GM18858 (cell line): ENCODE data around the gene ZC3H13.
"Not testable (repeated sequence)": the region's sequence is repeated elsewhere in the genome, so short reads cannot be mapped to it uniquely, and the experiment has no call there.

Experiments used
- ATAC-seq: cut with Tn5 transposase; IDR thresholded peaks from one replicate; pipeline ENCODE4 v1.9.1; 2021; ENCODE audit not compliant: unreplicated experiment

ZC3H13 gene

GRCh38 chr13:46008631-46009030 lies 43.9 kb downstream of the ZC3H13 start:
- ATAC-seq: no peak

GRCh38 chr13:46006688-46007452 lies 45.7 kb downstream of the ZC3H13 start:
- no peak for ATAC-seq

DNA sequence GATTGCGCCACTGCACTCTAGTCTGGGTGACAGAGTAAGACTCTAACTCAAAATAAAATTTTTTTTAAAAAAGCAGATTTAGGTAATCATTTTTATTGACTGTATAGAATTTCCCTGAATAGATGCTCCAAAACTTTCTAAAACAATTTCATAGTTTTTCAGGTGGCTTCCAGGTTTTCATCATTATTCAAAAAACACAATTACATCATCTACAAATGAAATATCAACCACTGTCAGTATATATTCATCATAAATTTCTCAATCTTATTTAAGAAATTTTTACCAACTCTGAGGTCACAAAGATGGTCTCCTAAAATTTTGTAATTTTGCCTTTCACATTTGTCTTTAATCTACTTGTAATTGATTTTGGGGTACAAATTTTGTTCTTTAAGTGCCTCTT lies 48.1 kb downstream of the ZC3H13 start:
- no peak for ATAC-seq

- ATAC-seq: no peak
These were observed 55.9 kb downstream of the ZC3H13 start for GRCh38 chr13:45996631-45997030.

GRCh38 chr13:45995245-45995644 lies 57.3 kb downstream of the ZC3H13 start:
- ATAC-seq: no peak

GRCh38 chr13:45994752-45995151 lies 57.8 kb downstream of the ZC3H13 start:
- ATAC-seq: no peak

GRCh38 chr13:45989607-45990006 lies 62.9 kb downstream of the ZC3H13 start:
- ATAC-seq: no peak

DNA sequence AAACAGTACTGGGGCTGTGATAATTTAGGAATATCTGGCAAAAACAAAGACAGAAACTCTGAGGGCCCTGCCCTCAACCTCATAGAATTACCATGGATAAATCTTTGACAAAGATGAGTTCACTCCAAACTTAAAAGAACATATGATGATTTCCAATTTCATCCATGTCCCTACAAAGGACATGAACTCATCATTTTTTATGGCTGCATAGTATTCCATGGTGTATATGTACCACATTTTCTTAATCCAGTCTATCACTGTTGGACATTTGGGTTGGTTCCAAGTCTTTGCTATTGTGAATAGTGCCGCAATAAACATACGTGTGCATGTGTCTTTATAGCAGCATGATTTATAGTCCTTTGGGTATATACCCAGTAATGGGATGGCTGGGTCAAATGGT lies 71.4 kb downstream of the ZC3H13 start:
- ATAC-seq: not testable (repeated sequence)

DNA sequence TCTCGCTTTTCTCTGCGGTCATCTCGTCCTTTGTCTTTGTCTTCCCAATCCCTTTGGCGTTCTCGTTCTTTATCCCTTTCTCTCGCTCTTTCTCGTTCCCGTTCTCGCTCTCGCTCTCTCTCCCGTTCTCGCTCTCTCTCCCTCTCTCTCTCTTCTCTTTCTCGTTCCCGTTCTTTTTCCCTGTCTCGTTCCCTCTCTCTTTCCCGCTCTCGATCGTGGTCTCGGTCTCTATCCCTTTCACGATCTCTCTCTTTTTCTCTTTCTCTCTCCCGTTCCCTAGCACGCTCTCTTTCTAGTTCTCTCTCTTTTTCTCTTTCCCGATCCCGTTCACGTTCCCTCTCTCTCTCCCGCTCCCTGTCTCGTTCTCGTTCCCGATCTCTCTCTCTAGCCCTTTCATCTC lies 77.2 kb downstream of the ZC3H13 start:
- no peak for ATAC-seq

DNA sequence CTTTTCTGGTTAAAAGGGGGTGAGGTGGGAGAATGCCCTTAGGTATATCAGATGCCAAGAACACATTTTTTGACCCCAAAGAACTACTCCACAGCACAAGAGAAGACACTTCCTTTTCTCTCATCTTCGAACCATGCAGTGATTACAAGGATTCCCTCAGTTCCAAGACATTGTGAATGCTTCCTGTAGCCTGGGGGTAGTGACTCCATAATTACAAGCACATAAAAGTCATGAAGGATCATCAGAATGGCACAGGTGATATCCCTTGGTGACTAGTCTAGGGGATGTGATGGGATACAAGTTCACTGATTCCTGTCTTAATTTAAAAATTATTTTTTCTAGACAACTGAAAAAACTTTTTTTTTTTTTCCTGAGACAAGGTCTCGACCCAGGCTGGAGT lies 78.0 kb downstream of the ZC3H13 start:
- no peak for ATAC-seq

DNA sequence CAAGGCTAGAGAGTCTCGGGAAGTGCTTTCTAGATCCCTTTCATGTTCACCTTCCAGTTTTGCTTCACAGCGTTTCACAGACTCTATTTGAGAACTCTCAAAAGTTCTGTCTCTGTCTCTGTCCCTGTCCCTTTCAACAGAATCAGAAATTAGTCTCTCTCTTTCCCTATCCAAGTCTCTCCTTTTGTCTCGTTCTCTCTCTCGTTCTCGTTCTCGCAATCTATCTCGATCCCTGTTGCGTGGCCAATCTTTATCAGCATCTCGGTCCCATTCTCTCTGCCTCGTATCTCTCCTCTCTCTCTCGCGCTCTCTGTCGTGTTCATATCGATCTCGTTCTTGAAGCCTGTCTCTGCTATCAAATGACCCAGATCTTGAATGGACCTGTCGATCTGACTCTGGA lies 85.0 kb downstream of the ZC3H13 start:
- no peak for ATAC-seq

- no peak for ATAC-seq
These were observed 85.8 kb downstream of the ZC3H13 start for GRCh38 chr13:45966715-45967114.

GRCh38 chr13:45961468-45961867 lies 91.1 kb downstream of the ZC3H13 start:
- ATAC-seq: no peak

GRCh38 chr13:45954836-45955800 lies 97.4 kb downstream of the ZC3H13 start:
- ATAC-seq: no peak

DNA sequence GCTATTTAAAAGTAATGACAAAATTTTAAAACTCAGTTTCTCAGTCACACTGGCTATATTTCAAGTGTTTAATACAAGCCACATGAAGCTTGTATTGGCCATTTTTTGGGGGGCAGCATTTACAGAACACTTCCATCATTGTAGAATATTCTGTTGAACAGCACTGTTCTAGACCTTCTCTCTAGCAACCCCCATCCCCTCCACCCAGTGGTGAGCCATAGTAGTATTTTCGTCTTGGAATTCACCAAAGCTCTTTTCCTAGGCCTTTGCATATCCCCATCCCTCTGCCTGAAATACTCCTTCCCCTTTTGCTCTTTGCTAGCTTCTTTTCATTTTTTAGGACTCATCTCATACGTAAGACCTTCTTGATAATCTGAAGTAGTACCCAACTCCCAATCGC lies 99.5 kb downstream of the ZC3H13 start:
- ATAC-seq: no peak

- ATAC-seq: no peak
These were observed 100.8 kb downstream of the ZC3H13 start for GRCh38 chr13:45951724-45952123.

- ATAC-seq: no peak
These were observed 101.4 kb downstream of the ZC3H13 start for GRCh38 chr13:45951166-45951565.

- ATAC-seq: no peak
These were observed 102.1 kb downstream of the ZC3H13 start for GRCh38 chr13:45950386-45951000.

DNA sequence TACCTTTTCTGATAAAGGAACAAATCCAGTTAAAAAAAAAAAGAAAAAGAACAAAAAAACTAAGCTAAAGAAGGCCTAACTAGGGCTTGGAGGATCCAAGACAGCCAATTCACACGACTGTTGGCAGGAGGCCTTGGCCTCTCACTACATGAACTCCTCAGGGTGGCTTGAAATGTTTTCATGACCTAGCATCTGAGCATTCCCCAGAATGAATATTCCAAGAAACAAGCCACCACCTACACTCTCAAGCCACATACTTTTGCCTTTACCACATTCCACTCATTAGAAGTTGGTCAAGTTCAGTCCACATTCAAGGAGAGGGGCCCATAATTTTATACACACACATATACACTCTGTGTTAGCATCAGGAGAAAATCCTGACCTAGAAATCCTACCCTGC lies 103.4 kb downstream of the ZC3H13 start:
- no peak for ATAC-seq

GRCh38 chr13:45943965-45944364 lies 108.6 kb downstream of the ZC3H13 start:
- no peak for ATAC-seq

DNA sequence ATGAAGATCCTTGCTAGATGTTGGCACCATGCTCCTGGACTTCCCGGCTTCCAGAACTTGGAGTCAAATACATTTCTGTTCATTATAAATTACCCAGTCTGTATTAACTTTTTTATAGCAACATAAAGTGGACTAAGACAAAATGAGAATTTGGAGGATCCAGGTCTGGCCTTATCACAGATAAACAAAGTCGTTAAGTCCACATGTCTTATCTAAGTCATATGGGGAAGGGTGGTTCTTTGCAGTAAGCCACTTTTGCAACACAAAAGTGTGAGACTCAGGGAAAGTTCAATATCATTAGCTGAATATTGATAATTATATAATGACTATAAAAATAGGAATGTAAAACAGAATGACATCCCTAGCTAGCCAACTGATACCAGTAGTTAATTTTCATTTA lies 109.4 kb downstream of the ZC3H13 start:
- ATAC-seq: no peak

GRCh38 chr13:45941261-45941660 lies 111.3 kb downstream of the ZC3H13 start:
- no peak for ATAC-seq
